ENCODE results near the gene PIK3CD. TPM values are rescaled to one million over a fixed set of nuclear protein-coding genes. Genes with fewer than 3 reads are reported as not detected.

Gene PIK3CD
- total and polyA plus RNA-seq, 2 donors (not counting 3 experiments of a cell fraction or from before 2014, with no cell fraction given), result 3.5 to 5.2 TPM

DNA sequence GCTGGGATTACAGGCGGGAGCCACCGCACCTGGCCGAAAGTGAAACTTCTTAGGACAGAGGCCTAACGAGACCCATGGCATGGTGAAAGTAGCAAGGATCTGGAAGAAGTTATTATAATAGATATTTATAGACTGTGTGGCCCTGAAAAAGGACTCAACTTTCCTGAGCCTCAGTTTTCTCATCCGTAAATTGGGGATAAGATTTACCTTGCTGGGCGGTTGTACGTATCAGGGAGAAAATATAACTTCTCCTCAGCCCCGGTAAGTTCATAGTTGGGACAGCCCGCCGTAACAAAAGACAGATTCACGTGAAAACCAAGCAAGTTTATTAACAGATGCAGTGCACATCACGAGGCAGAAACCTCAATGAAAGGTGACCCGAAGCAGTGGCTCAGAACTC lies 5.5 kb upstream of the PIK3CD start:
- CTCF ChIA-PET, result interaction anchor here (1.5 kb wide), 1 partner anchor 30 kb away, joined by 7 read pairs; no protein-coding TSS in a partner anchor
- dilution Hi-C loops (cut with MboI; ENCODE audit: extremely low pct_ligation_motif_present, low sequenced_read_pairs), result no loop called here
- FAIRE-seq, result no peak

More for the DNA sequence above, 5.5 kb upstream of the PIK3CD start:
- no peaks in the 10 kb centered on the region for H3K36me3 ChIP-seq (ENCODE audit: control insufficient read depth in 2 of 2, extremely low read depth in 1 of 2, insufficient read depth in 2 of 2, low read length in 2 of 2)
- TF ChIP-seq MYC (IDR thresholded peaks at IDR 0.05; ENCODE audit: low read depth, low read length) (no peak), GATA2 (IDR thresholded peaks at IDR 0.05; ENCODE audit: insufficient read depth, insufficient read length, low read depth, low read length) (no peak), EZH2 (IDR thresholded peaks at IDR 0.05; ENCODE audit: borderline replicate concordance, low read depth, low read length, severe bottlenecking) (no peak), FOS (IDR thresholded peaks at IDR 0.05; ENCODE audit: borderline replicate concordance, insufficient read depth, low read length) (no peak), POLR2AphosphoS5 (IDR thresholded peaks at IDR 0.05; ENCODE audit: insufficient read depth, low read depth, low read length) (no peak), POLR2A (IDR thresholded peaks at IDR 0.05; ENCODE audit: low read depth, low read length) (no peak), JUN (IDR thresholded peaks at IDR 0.05; ENCODE audit: borderline replicate concordance, insufficient read depth, insufficient read length, low read depth) (no peak)
- TF ChIP-seq, protein P1, sequence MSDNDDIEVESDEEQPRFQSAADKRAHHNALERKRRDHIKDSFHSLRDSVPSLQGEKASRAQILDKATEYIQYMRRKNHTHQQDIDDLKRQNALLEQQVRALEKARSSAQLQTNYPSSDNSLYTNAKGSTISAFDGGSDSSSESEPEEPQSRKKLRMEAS (IDR thresholded peaks at IDR 0.05; ENCODE audit: insufficient read depth, insufficient read length), result no peak
- TF ChIP-seq, protein P2, sequence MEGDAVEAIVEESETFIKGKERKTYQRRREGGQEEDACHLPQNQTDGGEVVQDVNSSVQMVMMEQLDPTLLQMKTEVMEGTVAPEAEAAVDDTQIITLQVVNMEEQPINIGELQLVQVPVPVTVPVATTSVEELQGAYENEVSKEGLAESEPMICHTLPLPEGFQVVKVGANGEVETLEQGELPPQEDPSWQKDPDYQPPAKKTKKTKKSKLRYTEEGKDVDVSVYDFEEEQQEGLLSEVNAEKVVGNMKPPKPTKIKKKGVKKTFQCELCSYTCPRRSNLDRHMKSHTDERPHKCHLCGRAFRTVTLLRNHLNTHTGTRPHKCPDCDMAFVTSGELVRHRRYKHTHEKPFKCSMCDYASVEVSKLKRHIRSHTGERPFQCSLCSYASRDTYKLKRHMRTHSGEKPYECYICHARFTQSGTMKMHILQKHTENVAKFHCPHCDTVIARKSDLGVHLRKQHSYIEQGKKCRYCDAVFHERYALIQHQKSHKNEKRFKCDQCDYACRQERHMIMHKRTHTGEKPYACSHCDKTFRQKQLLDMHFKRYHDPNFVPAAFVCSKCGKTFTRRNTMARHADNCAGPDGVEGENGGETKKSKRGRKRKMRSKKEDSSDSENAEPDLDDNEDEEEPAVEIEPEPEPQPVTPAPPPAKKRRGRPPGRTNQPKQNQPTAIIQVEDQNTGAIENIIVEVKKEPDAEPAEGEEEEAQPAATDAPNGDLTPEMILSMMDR (IDR thresholded peaks at IDR 0.05; ENCODE audit: extremely low read depth in 1 of 2, insufficient read depth in 1 of 2, low read depth in 1 of 2, low read length in 2 of 2), result no peak
- BruUV-seq (replicated peaks), result no TSS peak
- peaks cover 6 to 8% of the 10 kb centered on the region in 2 experiments for H3K27me3 ChIP-seq (ENCODE audit: control insufficient read depth in 2 of 2, insufficient read depth in 2 of 2, low read length in 2 of 2)
- H3K9me1 ChIP-seq (replicated peaks; ENCODE audit: control insufficient read depth, extremely low read depth, insufficient read depth, low read length), result no peaks in the 10 kb centered on the region
- H3K4me3 ChIP-seq (replicated peaks in 1 of 3; ENCODE audit: insufficient read depth in 1 of 3, low read depth in 1 of 3, low read length in 3 of 3), result no peak overlapping the region
- intact Hi-C loops (cut with micrococcal nuclease), result no loop called here
- DNase-seq (ENCODE audit: low read depth, low spot score), result no peak
- H3K9ac ChIP-seq (replicated peaks; ENCODE audit: extremely low read depth, insufficient read depth, low read length), result no peak overlapping the region
- no peaks in the 10 kb centered on the region for H3K4me1 ChIP-seq (ENCODE audit: control insufficient read depth, extremely low read depth, insufficient read depth, low read length)
- POLR2A ChIA-PET, result no interaction called here
- no peaks in the 10 kb centered on the region for H3K79me2 ChIP-seq (ENCODE audit: control insufficient read depth, insufficient read depth, low read length)
- H4K20me1 ChIP-seq (replicated peaks; ENCODE audit: control insufficient read depth, extremely low read depth, insufficient read depth, low read length), result no peaks in the 10 kb centered on the region
- no peak overlapping the region for H3K4me2 ChIP-seq (ENCODE audit: insufficient read depth, low read length)
- H3K27ac ChIP-seq (ENCODE audit: insufficient read depth, low read depth, low read length), result no peak overlapping the region
- no peaks in the 10 kb centered on the region for H3K9me3 ChIP-seq (replicated peaks; ENCODE audit: control insufficient read depth, insufficient read depth, low read length)
- no peak overlapping the region for H2AFZ ChIP-seq (ENCODE audit: low read depth, low read length)
